ENCODE results near the gene RSPH6A. TPM values are rescaled to one million over a fixed set of nuclear protein-coding genes. Genes with fewer than 3 reads are reported as not detected.

RSPH6A gene
- total RNA-seq, 1 experiment from 2014 or later: 0.39 TPM

DNA sequence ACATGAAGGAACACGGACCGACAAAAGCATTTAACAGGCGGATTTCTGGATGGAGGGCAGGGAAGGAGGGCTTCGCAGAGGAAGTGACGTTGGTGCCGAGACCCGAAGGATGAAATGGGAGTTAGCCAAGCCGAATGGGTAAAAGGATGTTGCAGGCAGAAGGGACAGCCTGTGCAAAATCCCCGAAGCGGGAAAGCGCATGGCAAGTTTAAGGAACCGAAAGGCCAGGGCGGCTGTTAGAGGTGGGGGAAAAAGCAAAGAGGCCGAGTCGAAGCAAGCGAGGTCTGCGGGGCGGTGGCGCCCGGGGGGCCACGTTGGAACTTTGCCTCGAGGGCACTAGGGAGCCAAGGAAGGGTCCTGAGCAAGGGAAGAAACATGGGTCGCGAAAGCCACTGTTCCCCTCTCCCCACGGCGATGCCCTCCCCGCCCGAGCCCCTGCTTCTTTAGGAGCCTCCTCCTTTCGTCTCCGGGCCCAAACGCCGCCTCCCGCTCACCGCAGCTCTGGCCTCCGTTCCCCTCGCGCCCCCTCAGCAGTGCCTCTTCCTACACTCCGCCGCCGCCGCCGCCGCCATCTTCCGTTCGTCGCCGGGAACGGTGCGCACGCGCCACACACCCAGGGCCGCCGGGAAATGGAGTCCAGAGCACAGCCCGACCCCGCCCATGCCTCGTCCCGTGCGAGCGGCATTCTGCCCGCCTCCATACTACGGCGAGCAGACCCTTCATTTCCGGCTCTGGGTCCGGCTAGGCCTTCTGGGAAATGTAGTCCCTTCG lies 47.6 kb upstream of the RSPH6A start, which contains the start of gene SYMPK:
SYMPK (minus strand) TSS at position 584 of the 771 bp plus-strand sequence. CDS start 8,652 bp downstream, outside the sequence.
- peak; percentile 93 for ATAC-seq
- H3K36me3 Mint-ChIP-seq: peaks cover 14% of the 10 kb centered on the region
- H3K27ac Mint-ChIP-seq: peak within 1 kb of the TSS; percentile 99
- H3K9me3 Mint-ChIP-seq: no peaks in the 10 kb centered on the region
- CTCF ChIA-PET: interaction anchor here (0.6 to 4.9 kb wide), 32 partner anchors 8 to 377 kb away, joined by 3 to 212 read pairs (median 5); partner anchors contain the start of genes CCDC61, DMPK, DMWD and IRF2BP1
- H3K4me1 Mint-ChIP-seq: peaks cover 40% of the 10 kb centered on the region
- no peaks in the 10 kb centered on the region for H3K27me3 Mint-ChIP-seq (ENCODE audit: low read depth)
- peak within 1 kb of the TSS; percentile 89 for H3K4me3 Mint-ChIP-seq
- POLR2A ChIA-PET: interaction anchor here (0.7 to 3.1 kb wide), 9 partner anchors 19 to 171 kb away, joined by 3 to 42 read pairs (median 6); partner anchors contain the start of genes DMWD, IRF2BP1, MYPOP and QPCTL
- DNase-seq (ENCODE audit: low spot score): peak; percentile 99
- TF ChIP-seq GABPB1 (CRISPR knock-in tag; IDR thresholded peaks at IDR 0.05) (peak; percentile 87), ZNF263 (CRISPR knock-in tag; IDR thresholded peaks at IDR 0.05; ENCODE audit: low read depth) (no peak), ZNF396 (CRISPR knock-in tag; IDR thresholded peaks at IDR 0.05; ENCODE audit: borderline replicate concordance) (no peak), ZBTB21 (CRISPR knock-in tag; IDR thresholded peaks at IDR 0.05; ENCODE audit: borderline replicate concordance) (no peak), IRF2 (CRISPR knock-in tag; IDR thresholded peaks at IDR 0.05; ENCODE audit: borderline replicate concordance, low read depth) (no peak), JAZF1 (CRISPR knock-in tag; IDR thresholded peaks at IDR 0.05) (no peak), ZNF138 (CRISPR knock-in tag; conservative IDR thresholded peaks at IDR 0.05) (no peak), MYBL2 (CRISPR knock-in tag; IDR thresholded peaks at IDR 0.05) (peak; percentile 61; the same call in 1 of the 2 replicates), FOXP1 (CRISPR knock-in tag; IDR thresholded peaks at IDR 0.05; ENCODE audit: borderline replicate concordance) (peak; percentile 81), ZNF281 (CRISPR knock-in tag; IDR thresholded peaks at IDR 0.05) (no peak), FOXK1 (CRISPR knock-in tag; IDR thresholded peaks at IDR 0.05) (peak; percentile 76; the same call in 1 of the 2 replicates), JUN (CRISPR knock-in tag; IDR thresholded peaks at IDR 0.05) (no peak), TP53 (CRISPR knock-in tag; IDR thresholded peaks at IDR 0.05) (no peak), ZNF121 (CRISPR knock-in tag; IDR thresholded peaks at IDR 0.05) (no peak), NFE2L1 (CRISPR knock-in tag; IDR thresholded peaks at IDR 0.05) (peak; percentile 87; the same call in 1 of the 2 replicates), FOXJ3 (CRISPR knock-in tag; IDR thresholded peaks at IDR 0.05; ENCODE audit: borderline replicate concordance) (no peak), ZNF219 (CRISPR knock-in tag; IDR thresholded peaks at IDR 0.05; ENCODE audit: borderline replicate concordance) (no peak), E2F4 (CRISPR knock-in tag; IDR thresholded peaks at IDR 0.05; ENCODE audit: borderline replicate concordance, low read depth) (0 out of 2 replicates have a peak, but pooled peaks have one; percentile 39), ESRRA (CRISPR knock-in tag; IDR thresholded peaks at IDR 0.05; ENCODE audit: borderline replicate concordance) (no peak), SMAD3 (CRISPR knock-in tag; IDR thresholded peaks at IDR 0.05; ENCODE audit: borderline replicate concordance) (no peak)
- TF ChIP-seq, protein P1, sequence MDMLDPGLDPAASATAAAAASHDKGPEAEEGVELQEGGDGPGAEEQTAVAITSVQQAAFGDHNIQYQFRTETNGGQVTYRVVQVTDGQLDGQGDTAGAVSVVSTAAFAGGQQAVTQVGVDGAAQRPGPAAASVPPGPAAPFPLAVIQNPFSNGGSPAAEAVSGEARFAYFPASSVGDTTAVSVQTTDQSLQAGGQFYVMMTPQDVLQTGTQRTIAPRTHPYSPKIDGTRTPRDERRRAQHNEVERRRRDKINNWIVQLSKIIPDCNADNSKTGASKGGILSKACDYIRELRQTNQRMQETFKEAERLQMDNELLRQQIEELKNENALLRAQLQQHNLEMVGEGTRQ (CRISPR knock-in tag; IDR thresholded peaks at IDR 0.05): peak; percentile 60
- TF ChIP-seq, protein P2, sequence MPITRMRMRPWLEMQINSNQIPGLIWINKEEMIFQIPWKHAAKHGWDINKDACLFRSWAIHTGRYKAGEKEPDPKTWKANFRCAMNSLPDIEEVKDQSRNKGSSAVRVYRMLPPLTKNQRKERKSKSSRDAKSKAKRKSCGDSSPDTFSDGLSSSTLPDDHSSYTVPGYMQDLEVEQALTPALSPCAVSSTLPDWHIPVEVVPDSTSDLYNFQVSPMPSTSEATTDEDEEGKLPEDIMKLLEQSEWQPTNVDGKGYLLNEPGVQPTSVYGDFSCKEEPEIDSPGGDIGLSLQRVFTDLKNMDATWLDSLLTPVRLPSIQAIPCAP (CRISPR knock-in tag; IDR thresholded peaks at IDR 0.05): no peak
- TF ChIP-seq, protein P3, sequence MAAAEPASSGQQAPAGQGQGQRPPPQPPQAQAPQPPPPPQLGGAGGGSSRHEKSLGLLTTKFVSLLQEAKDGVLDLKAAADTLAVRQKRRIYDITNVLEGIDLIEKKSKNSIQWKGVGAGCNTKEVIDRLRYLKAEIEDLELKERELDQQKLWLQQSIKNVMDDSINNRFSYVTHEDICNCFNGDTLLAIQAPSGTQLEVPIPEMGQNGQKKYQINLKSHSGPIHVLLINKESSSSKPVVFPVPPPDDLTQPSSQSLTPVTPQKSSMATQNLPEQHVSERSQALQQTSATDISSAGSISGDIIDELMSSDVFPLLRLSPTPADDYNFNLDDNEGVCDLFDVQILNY (CRISPR knock-in tag; IDR thresholded peaks at IDR 0.05): no peak
- TF ChIP-seq, protein P4, sequence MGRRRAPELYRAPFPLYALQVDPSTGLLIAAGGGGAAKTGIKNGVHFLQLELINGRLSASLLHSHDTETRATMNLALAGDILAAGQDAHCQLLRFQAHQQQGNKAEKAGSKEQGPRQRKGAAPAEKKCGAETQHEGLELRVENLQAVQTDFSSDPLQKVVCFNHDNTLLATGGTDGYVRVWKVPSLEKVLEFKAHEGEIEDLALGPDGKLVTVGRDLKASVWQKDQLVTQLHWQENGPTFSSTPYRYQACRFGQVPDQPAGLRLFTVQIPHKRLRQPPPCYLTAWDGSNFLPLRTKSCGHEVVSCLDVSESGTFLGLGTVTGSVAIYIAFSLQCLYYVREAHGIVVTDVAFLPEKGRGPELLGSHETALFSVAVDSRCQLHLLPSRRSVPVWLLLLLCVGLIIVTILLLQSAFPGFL (CRISPR knock-in tag; IDR thresholded peaks at IDR 0.05; ENCODE audit: borderline replicate concordance): no peak
- TF ChIP-seq, protein P5, sequence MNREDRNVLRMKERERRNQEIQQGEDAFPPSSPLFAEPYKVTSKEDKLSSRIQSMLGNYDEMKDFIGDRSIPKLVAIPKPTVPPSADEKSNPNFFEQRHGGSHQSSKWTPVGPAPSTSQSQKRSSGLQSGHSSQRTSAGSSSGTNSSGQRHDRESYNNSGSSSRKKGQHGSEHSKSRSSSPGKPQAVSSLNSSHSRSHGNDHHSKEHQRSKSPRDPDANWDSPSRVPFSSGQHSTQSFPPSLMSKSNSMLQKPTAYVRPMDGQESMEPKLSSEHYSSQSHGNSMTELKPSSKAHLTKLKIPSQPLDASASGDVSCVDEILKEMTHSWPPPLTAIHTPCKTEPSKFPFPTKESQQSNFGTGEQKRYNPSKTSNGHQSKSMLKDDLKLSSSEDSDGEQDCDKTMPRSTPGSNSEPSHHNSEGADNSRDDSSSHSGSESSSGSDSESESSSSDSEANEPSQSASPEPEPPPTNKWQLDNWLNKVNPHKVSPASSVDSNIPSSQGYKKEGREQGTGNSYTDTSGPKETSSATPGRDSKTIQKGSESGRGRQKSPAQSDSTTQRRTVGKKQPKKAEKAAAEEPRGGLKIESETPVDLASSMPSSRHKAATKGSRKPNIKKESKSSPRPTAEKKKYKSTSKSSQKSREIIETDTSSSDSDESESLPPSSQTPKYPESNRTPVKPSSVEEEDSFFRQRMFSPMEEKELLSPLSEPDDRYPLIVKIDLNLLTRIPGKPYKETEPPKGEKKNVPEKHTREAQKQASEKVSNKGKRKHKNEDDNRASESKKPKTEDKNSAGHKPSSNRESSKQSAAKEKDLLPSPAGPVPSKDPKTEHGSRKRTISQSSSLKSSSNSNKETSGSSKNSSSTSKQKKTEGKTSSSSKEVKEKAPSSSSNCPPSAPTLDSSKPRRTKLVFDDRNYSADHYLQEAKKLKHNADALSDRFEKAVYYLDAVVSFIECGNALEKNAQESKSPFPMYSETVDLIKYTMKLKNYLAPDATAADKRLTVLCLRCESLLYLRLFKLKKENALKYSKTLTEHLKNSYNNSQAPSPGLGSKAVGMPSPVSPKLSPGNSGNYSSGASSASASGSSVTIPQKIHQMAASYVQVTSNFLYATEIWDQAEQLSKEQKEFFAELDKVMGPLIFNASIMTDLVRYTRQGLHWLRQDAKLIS (CRISPR knock-in tag; IDR thresholded peaks at IDR 0.05; ENCODE audit: borderline replicate concordance): no peak

All from WTC11 (cell line).